HepG2 (cell line): ENCODE data around the gene OTUD4. TPM values are rescaled to one million over a fixed set of nuclear protein-coding genes. Genes with fewer than 3 reads are reported as not detected.

Experiments
- ATAC-seq: fragments of 200-7000 bp; cut with Tn5 transposase; 3 replicates; pipeline ENCODE4 v1.9.1; 2020; ENCODE audit warnings: mild to moderate bottlenecking, moderate library complexity
- BruUV-seq: library from RNA; stranded (reverse); fragments of 400-500 nt; replicated peaks from 2 replicates; lab custom pipeline; 2021; lab: Mats Ljungman, UMichigan
- CTCF ChIA-PET: fragments of 300-600 bp; formaldehyde crosslinking; extraction: SDS; loops from one replicate; lab custom pipeline; 2021; ENCODE audit warnings: low total read pairs, inconsistent platforms, low intra/inter-chr PET ratio; lab: Yijun Ruan, JAX
- POLR2A ChIA-PET: fragments of 350-600 bp; sonication (Branson Sonifier 250); formaldehyde crosslinking; loops from one replicate; lab custom pipeline; 2020; ENCODE audit warnings: antibody characterized with exemption, inconsistent platforms; lab: Yijun Ruan, JAX
- DNase-seq: peaks from one replicate; pipeline ENCODE4 v3.0.0-alpha.2; 2015; ENCODE audit warnings: low spot score
- FAIRE-seq: peaks from 3 replicates; lab custom pipeline; 2011; peaks lifted over from hg19 to GRCh38; lab: Jason Lieb, UNC
- H2AFZ ChIP-seq: one replicate; pipeline ENCODE4 v1.6.1; 2011; ENCODE audit warnings: low read length, inconsistent platforms
- H3K27ac ChIP-seq: fragments of 300-600 bp; 3 replicates; pipeline ENCODE4 v1.8.0; 2011; ENCODE audit warnings: mixed run types, mild to moderate bottlenecking, mixed read lengths, low read length, inconsistent platforms; ENCODE audit not compliant: insufficient read depth; ENCODE audit errors: extremely low read length
- H3K27me3 ChIP-seq, 2 experiments: fragments of 200-600 bp in 1 of 2; 2 replicates in 1 of 2; 3 replicates in 1 of 2; pipeline versions ENCODE4 v1.6.0 to v1.8.0; 2011; ENCODE audit warnings: low read length in 2 of 2, mild to moderate bottlenecking in 2 of 2, moderate library complexity in 2 of 2, inconsistent platforms in 1 of 2; ENCODE audit not compliant: insufficient read depth in 2 of 2, control insufficient read depth in 1 of 2
- H3K36me3 ChIP-seq, 2 experiments: fragments of 200-600 bp in 1 of 2; replicated peaks in 1 of 2; 2 replicates in 1 of 2; 3 replicates in 1 of 2; pipeline versions ENCODE4 v1.5.1 to v1.8.0; 2011; ENCODE audit warnings: low read length in 2 of 2, inconsistent platforms in 1 of 2; ENCODE audit not compliant: insufficient read depth in 2 of 2, control insufficient read depth in 1 of 2
- H3K4me1 ChIP-seq: 2 replicates; pipeline ENCODE4 v1.5.1; 2012; ENCODE audit warnings: low read length, inconsistent platforms; ENCODE audit not compliant: insufficient read depth
- H3K4me2 ChIP-seq: 2 replicates; pipeline ENCODE4 v1.6.0; 2011; ENCODE audit warnings: low read depth, low read length, inconsistent platforms
- H3K4me3 ChIP-seq, 3 experiments: fragments of 200-600 bp in 1 of 3; sonication (generic), shearing (Covaris generic) in 1 of 3; replicated peaks in 1 of 3; 2 replicates each; pipeline ENCODE4 v1.5.1; 2011 to 2016; ENCODE audit warnings: low read length in 3 of 3, inconsistent platforms in 2 of 3, low read depth in 2 of 3, mild to moderate bottlenecking in 2 of 3, control low read depth in 1 of 3, mixed read lengths in 1 of 3; ENCODE audit not compliant: insufficient read depth in 1 of 3
- H3K79me2 ChIP-seq: one replicate; pipeline ENCODE4 v1.6.1; 2011; ENCODE audit warnings: low read length, inconsistent platforms; ENCODE audit not compliant: insufficient read depth
- H3K9ac ChIP-seq: 2 replicates; pipeline ENCODE4 v1.6.0; 2011; ENCODE audit warnings: mild to moderate bottlenecking, low read depth, low read length, inconsistent platforms; ENCODE audit not compliant: insufficient read depth
- H3K9me3 ChIP-seq: 2 replicates; pipeline ENCODE4 v1.5.1; 2012; ENCODE audit warnings: mild to moderate bottlenecking, low read length
- H4K20me1 ChIP-seq: 2 replicates; pipeline ENCODE4 v1.6.0; 2011; ENCODE audit warnings: inconsistent platforms, mild to moderate bottlenecking, low read length, moderate library complexity; ENCODE audit not compliant: insufficient read depth
- ATRX ChIP-seq: sonication (generic); formaldehyde crosslinking; IDR thresholded peaks from 2 replicates; pipeline ENCODE4 v1.4.0; 2020; ENCODE audit warnings: missing genetic modification reagents, borderline replicate concordance
- HNRNPH1 ChIP-seq: fragments of 200-400 bp; formaldehyde crosslinking; optimal IDR thresholded peaks from 2 replicates; pipeline ENCODE3; 2017; ENCODE audit warnings: mild to moderate bottlenecking, low read depth, low read length
- NAIF1 ChIP-seq: sonication (generic); formaldehyde crosslinking; IDR thresholded peaks from 2 replicates; pipeline ENCODE4 v1.5.0; 2020; ENCODE audit warnings: mild to moderate bottlenecking, missing genetic modification reagents, borderline replicate concordance
- ZNF205 ChIP-seq: IDR thresholded peaks from 2 replicates; pipeline ENCODE4 v1.6.1; 2018; ENCODE audit warnings: missing biosample characterization, missing genetic modification reagents
- ZNF549 ChIP-seq: sonication (generic); formaldehyde crosslinking; IDR thresholded peaks from 2 replicates; pipeline ENCODE4 v1.5.0; 2020; ENCODE audit warnings: missing genetic modification reagents
- whole genome bisulfite sequencing: methylation state at CpG from one replicate; pipeline ENCODE4 v1.1.6; 2017; ENCODE audit warnings: low lambda C conversion rate; 5-methylcytosine and 5-hydroxymethylcytosine counted together
- in situ Hi-C: cut with HindIII; loops from 2 replicates; pipeline ENCODE4 v1.10.0; 2017; ENCODE audit warnings: low pct_unique_long_range_greater_than_20kb; ENCODE audit not compliant: extremely low pct_ligation_motif_present
- intact Hi-C: fragments of 100-400 bp; cut with micrococcal nuclease; formaldehyde crosslinking; loops from one replicate; pipeline ENCODE4 v1.10.0; 2022; ENCODE audit not compliant: unreplicated experiment
- polyA plus RNA-seq, 8 experiments: library from polyadenylated mRNA; depleted of rRNA in 3 of 8; stranded (reverse) in 7 of 8; unstranded in 1 of 8; fragments of >200 nt; fragmentation: Illumina TruSeq in 4 of 8; extraction: Trizol in 4 of 8; gene quantifications; 2 replicates each; pipeline versions ENCODE4 v1.2.1 to v1.2.3, GENCODE V29; 2011 to 2016; ENCODE audit warnings: low read depth in 4 of 8, missing spikeins in 1 of 8, mixed read lengths in 1 of 8; ENCODE audit not compliant: insufficient read depth in 1 of 8
- total RNA-seq, 5 experiments: library from RNA; depleted of rRNA; stranded (reverse); fragments of >200 nt; fragmentation: Illumina TruSeq; extraction: Trizol; gene quantifications; 2 replicates each; pipeline ENCODE4 v1.2.3, GENCODE V29; 2016; ENCODE audit warnings: low read depth in 1 of 5

Gene OTUD4
- total and polyA plus RNA-seq, 2 of the 13 experiments (the other 11 are each of a cell fraction or from before 2014, with no cell fraction given), result 16.1 to 18.0 TPM

- no peak for FAIRE-seq
- in situ Hi-C loops, result no loop called here
- no peak for TF ChIP-seq NAIF1 (CRISPR knock-in tag)
- no peak for TF ChIP-seq ZNF549 (CRISPR knock-in tag)
- TF ChIP-seq HNRNPH1, result no peak
Observed at GRCh38 chr4:145130788-145131399, 49.5 kb downstream of the OTUD4 start.

GRCh38 chr4:145130130-145130529 lies 50.3 kb downstream of the OTUD4 start:
- BruUV-seq, result no TSS peak
- no peak for FAIRE-seq
- TF ChIP-seq ZNF205 (CRISPR knock-in tag) (0 out of 2 replicates have a peak, but pooled peaks have one; percentile 52), ATRX (no peak)
- TF ChIP-seq, all 625 proteins: peak for 1

More at GRCh38 chr4:145130788-145131399, 49.5 kb downstream of the OTUD4 start:
- H2AFZ ChIP-seq, result no peak overlapping the region
- ChIA-PET POLR2A (no interaction called here), CTCF (no interaction called here)
- H3K9ac ChIP-seq, result no peak overlapping the region
- H3K4me3 ChIP-seq, result no peak overlapping the region
- H4K20me1 ChIP-seq, result no peaks in the 10 kb centered on the region
- no TSS peak for BruUV-seq
- intact Hi-C loops, result no loop called here
- H3K4me1 ChIP-seq, result no peaks in the 10 kb centered on the region
- H3K79me2 ChIP-seq, result no peaks in the 10 kb centered on the region
- H3K27ac ChIP-seq, result peak overlapping the region; percentile 2
- peaks cover 4 to 24% of the 10 kb centered on the region in 2 experiments; a peak in 4 of 5 replicates for H3K36me3 ChIP-seq
- 81% methylated on average over 2 of the region's 2 CpGs for WGBS
- no peaks in the 10 kb centered on the region for H3K9me3 ChIP-seq
- ATAC-seq, result peak; percentile 44
- H3K27me3 ChIP-seq, result no peaks in the 10 kb centered on the region
- DNase-seq, result no peak
- H3K4me2 ChIP-seq, result no peak overlapping the region

More at GRCh38 chr4:145130130-145130529, 50.3 kb downstream of the OTUD4 start:
- intact Hi-C loops, result no loop called here
- H3K4me2 ChIP-seq, result no peak overlapping the region
- H3K27ac ChIP-seq, result no peak overlapping the region
- ChIA-PET POLR2A (no interaction called here), CTCF (no interaction called here)
- peaks cover 4 to 29% of the 10 kb centered on the region in 2 experiments; a peak in 4 of 5 replicates for H3K36me3 ChIP-seq
- no peaks in the 10 kb centered on the region for H3K4me1 ChIP-seq
- no peak overlapping the region for H3K4me3 ChIP-seq
- H3K9me3 ChIP-seq, result no peaks in the 10 kb centered on the region
- DNase-seq (no peak), ATAC-seq (peak; percentile 41)
- no peaks in the 10 kb centered on the region for H3K27me3 ChIP-seq
- no peak overlapping the region for H3K9ac ChIP-seq
- H4K20me1 ChIP-seq, result no peaks in the 10 kb centered on the region
- in situ Hi-C loops, result no loop called here
- H3K79me2 ChIP-seq, result no peaks in the 10 kb centered on the region
- no peak overlapping the region for H2AFZ ChIP-seq
